Gastroesophageal sphincter (tissue), 4 donors: ENCODE data around the gene HBG2. TPM values are rescaled to one million over a fixed set of nuclear protein-coding genes. Genes with fewer than 3 reads are reported as not detected.
"Not testable (repeated sequence)": the region's sequence is repeated elsewhere in the genome, so short reads cannot be mapped to it uniquely, and the experiment has no call there.

Experiments used
- ATAC-seq: fragments of 150-250 bp; one replicate; pipeline ENCODE4 v1.9.1; 2016; ENCODE audit warnings: mild to moderate bottlenecking, moderate library complexity
- H3K27ac ChIP-seq, 4 donors: fragments of 200-600 bp; sonication (generic) in 3 of 4; 1 replicate in 3 of 4; 2 replicates in 1 of 4; pipeline ENCODE4 v1.5.1; 2016 to 2019
- H3K27me3 ChIP-seq: fragments of 200-600 bp; sonication (generic); one replicate; pipeline ENCODE4 v1.5.1; 2019
- H3K36me3 ChIP-seq, 2 donors: fragments of 200-600 bp; sonication (generic); one replicate each; pipeline ENCODE4 v1.5.1; 2019; ENCODE audit warnings: control low read depth in 1 of 2
- H3K4me1 ChIP-seq, 3 donors: fragments of 200-600 bp; sonication (generic); 1 replicate in 2 of 3; 2 replicates in 1 of 3; pipeline ENCODE4 v1.5.1; 2016 to 2019; ENCODE audit warnings: control low read depth in 2 of 3
- H3K4me3 ChIP-seq, 2 donors: fragments of 200-600 bp; sonication (generic); one replicate each; pipeline ENCODE4 v1.5.1; 2019; ENCODE audit warnings: mild to moderate bottlenecking in 1 of 2, moderate library complexity in 1 of 2
- H3K9me3 ChIP-seq, 3 donors: fragments of 200-600 bp; sonication (generic); one replicate each; pipeline ENCODE4 v1.5.1; 2017 to 2019; ENCODE audit warnings: control low read depth in 2 of 3
- CTCF ChIP-seq, 4 experiments: fragments of 200-600 bp in 2 of 4; fragments of 450-650 bp in 2 of 4; sonication (generic) in 1 of 4; IDR thresholded peaks; one replicate each; pipeline ENCODE4 v1.5.1; 2017 to 2019; ENCODE audit warnings: antibody characterized with exemption in 4 of 4, mild to moderate bottlenecking in 2 of 4, moderate library complexity in 2 of 4
- EP300 ChIP-seq: sonication (generic); formaldehyde crosslinking; IDR thresholded peaks from one replicate; pipeline ENCODE4 v1.6.1; 2017; ENCODE audit warnings: antibody characterized with exemption, mild to moderate bottlenecking
- POLR2A ChIP-seq, 2 donors: fragments of 450-650 bp; IDR thresholded peaks; one replicate each; pipeline ENCODE4 v1.6.1; 2017; ENCODE audit warnings: antibody characterized with exemption in 2 of 2, mild to moderate bottlenecking in 2 of 2, moderate library complexity in 1 of 2
- POLR2AphosphoS5 ChIP-seq: sonication (generic); formaldehyde crosslinking; IDR thresholded peaks from one replicate; pipeline ENCODE4 v1.6.1; 2017; ENCODE audit warnings: antibody characterized with exemption
- WGBS, 2 donors: methylation state at CpG; one replicate each; pipeline ENCODE4 v1.1.5; 2018; ENCODE audit warnings: low coverage in 1 of 2; 5-methylcytosine and 5-hydroxymethylcytosine counted together
- total RNA-seq, 4 donors: library from RNA; depleted of rRNA; stranded (reverse); fragments of >200 nt; gene quantifications; one replicate each; pipeline ENCODE4 v1.1.0, GENCODE V29; 2016

HBG2 gene
- total RNA-seq = not detected

- H3K4me1 ChIP-seq, H3K27ac ChIP-seq, ATAC-seq, H3K9me3 ChIP-seq, H3K36me3 ChIP-seq, H3K4me3 ChIP-seq, H3K27me3 ChIP-seq: not testable (repeated sequence)
- WGBS, 2 donors = 64 to 69% methylated on average over 3 of the region's 9 CpGs
These were observed at the start of gene HBG2 for GRCh38 chr11:5254646-5255413. HBG2 (minus strand) TSS chr11:5254781; CDS start chr11:5254728, 53 bp downstream.

- Histone ChIP-seq H3K27ac (no peak overlapping the region), H3K27me3 (no peaks in the 10 kb centered on the region), H3K4me1 (no peaks in the 10 kb centered on the region), H3K36me3 (no peaks in the 10 kb centered on the region), H3K4me3 (no peak overlapping the region), H3K9me3 (no peaks in the 10 kb centered on the region)
- no peak for ATAC-seq
- WGBS, 2 donors = 67 to 100% methylated on average over 1 of the region's 1 CpG
- TF ChIP-seq EP300 = no peak
- no peak for TF ChIP-seq POLR2AphosphoS5
- no peak for TF ChIP-seq POLR2A (IDR thresholded peaks at IDR 0.05)
- TF ChIP-seq CTCF (IDR thresholded peaks at IDR 0.05) = no peak
These were observed 49.5 kb upstream of the HBG2 start for GRCh38 chr11:5304046-5304445.

- Histone ChIP-seq H3K4me3 (no peak overlapping the region), H3K9me3 (no peaks in the 10 kb centered on the region)
- no peak for ATAC-seq
These were observed 49.0 kb upstream of the HBG2 start for GRCh38 chr11:5303626-5304025.

GRCh38 chr11:5301846-5302245, 47.3 kb upstream of the HBG2 start, which contains the start of gene OR51B4:
OR51B4 (minus strand) TSS chr11:5301946; CDS start chr11:5301946, 0 bp downstream.
- Histone ChIP-seq H3K27me3 (no peaks in the 10 kb centered on the region), H3K27ac (no peak within 1 kb of the TSS), H3K4me3 (no peak within 1 kb of the TSS), H3K4me1 (no peaks in the 10 kb centered on the region), H3K9me3 (no peaks in the 10 kb centered on the region), H3K36me3 (no peaks in the 10 kb centered on the region)
- WGBS, 2 donors = 61 to 71% methylated on average over 2 of the region's 2 CpGs
- no peak for ATAC-seq
- TF ChIP-seq POLR2AphosphoS5 (no peak), EP300 (no peak), POLR2A (IDR thresholded peaks at IDR 0.05) (no peak), CTCF (IDR thresholded peaks at IDR 0.05) (no peak)

More at GRCh38 chr11:5303626-5304025, 49.0 kb upstream of the HBG2 start:
- Histone ChIP-seq H3K36me3 (no peaks in the 10 kb centered on the region), H3K4me1 (no peaks in the 10 kb centered on the region), H3K27me3 (no peaks in the 10 kb centered on the region), H3K27ac (no peak overlapping the region)
- no peak for TF ChIP-seq CTCF (IDR thresholded peaks at IDR 0.05)
- TF ChIP-seq POLR2AphosphoS5 = no peak
- no peak for TF ChIP-seq EP300
- TF ChIP-seq POLR2A (IDR thresholded peaks at IDR 0.05) = no peak
- 71 to 75% methylated on average over 5 of the region's 5 CpGs for WGBS, 2 donors

- H3K9me3 ChIP-seq = no peaks in the 10 kb centered on the region
- H3K4me3 ChIP-seq = no peak overlapping the region
- WGBS, 2 donors = 55 to 63% methylated on average over 3 of the region's 3 CpGs
- no peak for ATAC-seq
- no peaks in the 10 kb centered on the region for H3K4me1 ChIP-seq
- no peaks in the 10 kb centered on the region for H3K27me3 ChIP-seq
- no peak for TF ChIP-seq CTCF (IDR thresholded peaks at IDR 0.05)
- no peak for TF ChIP-seq EP300
- TF ChIP-seq POLR2AphosphoS5 = no peak
- TF ChIP-seq POLR2A (IDR thresholded peaks at IDR 0.05) = no peak
- H3K27ac ChIP-seq = no peak overlapping the region
- H3K36me3 ChIP-seq = no peaks in the 10 kb centered on the region
These were observed 45.7 kb upstream of the HBG2 start for GRCh38 chr11:5300251-5300650.
